B cell (primary cell): ENCODE measurements around the gene RFX8. TPM values are rescaled to one million over a fixed set of nuclear protein-coding genes. Genes with fewer than 3 reads are reported as not detected.

Source experiments
- ATAC-seq: fragments of 200-7000 bp; cut with Tn5 transposase; one replicate; pipeline ENCODE4 v1.10.0; 2021; ENCODE audit warnings: low read depth, mild to moderate bottlenecking, moderate number of reproducible peaks, moderate library complexity
- CTCF ChIA-PET: fragments of 350-600 bp; sonication (Branson Sonifier 250); formaldehyde crosslinking; loops from one replicate; lab custom pipeline; 2021; ENCODE audit warnings: antibody characterized with exemption, inconsistent platforms; lab: Charles Lee
- POLR2A ChIA-PET: fragments of 350-600 bp; sonication (Branson Sonifier 250); formaldehyde crosslinking; loops from one replicate; lab custom pipeline; 2021; ENCODE audit warnings: antibody characterized with exemption; lab: Charles Lee
- DNase-seq: peaks from one replicate; pipeline ENCODE4 v3.0.0; 2013
- H2AFZ ChIP-seq: 2 replicates; pipeline ENCODE4 v1.6.1; 2012; ENCODE audit warnings: mild to moderate bottlenecking, low read depth, low read length; ENCODE audit not compliant: insufficient read depth, poor library complexity, severe bottlenecking
- H3K27ac ChIP-seq, 2 donors: 1 replicate in 1 of 2; 2 replicates in 1 of 2; pipeline ENCODE4 v1.5.1; 2012 to 2013; ENCODE audit warnings: low read length in 2 of 2, mild to moderate bottlenecking in 2 of 2, moderate library complexity in 1 of 2
- H3K27me3 ChIP-seq, 4 experiments: fragments of 200-600 bp in 1 of 4; sonication (generic) in 1 of 4; replicated peaks in 1 of 4; 1 replicate in 2 of 4; 2 replicates in 2 of 4; pipeline versions ENCODE4 v1.6.1 to v1.7.0; 2013 to 2016; ENCODE audit warnings: low read length in 3 of 4, mild to moderate bottlenecking in 2 of 4, mixed read lengths in 1 of 4, moderate library complexity in 1 of 4; ENCODE audit not compliant: insufficient read depth in 4 of 4, control insufficient read depth in 3 of 4; ENCODE audit errors: control extremely low read depth in 1 of 4
- H3K36me3 ChIP-seq, 2 experiments: replicated peaks in 1 of 2; 1 replicate in 1 of 2; 2 replicates in 1 of 2; pipeline versions ENCODE4 v1.6.1 to v1.7.1; 2013; ENCODE audit warnings: low read length in 1 of 2; ENCODE audit not compliant: insufficient read depth in 2 of 2, control insufficient read depth in 1 of 2; ENCODE audit errors: control extremely low read depth in 1 of 2, extremely low read depth in 1 of 2
- H3K4me1 ChIP-seq, 2 donors: fragments of 200-600 bp in 1 of 2; sonication (generic) in 1 of 2; 1 replicate in 1 of 2; 2 replicates in 1 of 2; pipeline versions ENCODE4 v1.5.1 to v1.6.1; 2013 to 2017; ENCODE audit warnings: low read length in 2 of 2; ENCODE audit not compliant: control insufficient read depth in 2 of 2, insufficient read depth in 2 of 2
- H3K4me2 ChIP-seq: replicated peaks from 2 replicates; pipeline ENCODE3; 2012; ENCODE audit warnings: mild to moderate bottlenecking, low read depth, low read length; ENCODE audit not compliant: poor library complexity, severe bottlenecking
- H3K4me3 ChIP-seq, 5 experiments: fragments of 200-600 bp in 1 of 5; sonication (generic) in 1 of 5; 1 replicate in 3 of 5; 2 replicates in 2 of 5; pipeline versions ENCODE4 v1.5.1 to v1.7.0; 2011 to 2016; ENCODE audit warnings: low read length in 4 of 5, mild to moderate bottlenecking in 4 of 5, low read depth in 2 of 5, control low read depth in 1 of 5, moderate library complexity in 1 of 5; ENCODE audit not compliant: insufficient read depth in 1 of 5; ENCODE audit errors: control extremely low read depth in 1 of 5, extremely low read depth in 1 of 5
- H3K79me2 ChIP-seq: fragments of 200-600 bp; sonication (generic); one replicate; pipeline ENCODE4 v1.6.0; 2016; ENCODE audit warnings: low read length; ENCODE audit not compliant: control insufficient read depth, insufficient read depth
- H3K9ac ChIP-seq: fragments of 200-600 bp; sonication (generic); 2 replicates; pipeline ENCODE4 v1.6.1; 2017; ENCODE audit warnings: mild to moderate bottlenecking, low read length, moderate library complexity
- H3K9me3 ChIP-seq, 3 donors: one replicate each; pipeline versions ENCODE4 v1.6.1 to v1.7.1; 2013; ENCODE audit warnings: low read length in 2 of 3; ENCODE audit not compliant: control insufficient read depth in 2 of 3, insufficient read depth in 1 of 3; ENCODE audit errors: control extremely low read depth in 1 of 3
- H4K20me1 ChIP-seq: 2 replicates; pipeline ENCODE4 v1.6.0; 2012; ENCODE audit warnings: mild to moderate bottlenecking, low read length; ENCODE audit not compliant: insufficient read depth, control insufficient read depth, poor library complexity, severe bottlenecking
- H3K27ac Mint-ChIP-seq: one replicate; pipeline ENCODE4 v1.8.0; 2021; ENCODE audit warnings: mixed read lengths
- H3K27me3 Mint-ChIP-seq: one replicate; pipeline ENCODE4 v1.8.0; 2021; ENCODE audit warnings: mixed read lengths
- H3K4me1 Mint-ChIP-seq: one replicate; pipeline ENCODE4 v1.8.0; 2021; ENCODE audit warnings: mixed read lengths
- H3K4me3 Mint-ChIP-seq: one replicate; pipeline ENCODE4 v1.8.0; 2021; ENCODE audit warnings: mixed read lengths
- H3K9me3 Mint-ChIP-seq: one replicate; pipeline ENCODE4 v1.8.0; 2022; ENCODE audit warnings: mixed read lengths; ENCODE audit not compliant: insufficient read depth
- CTCF ChIP-seq: fragments of 200-600 bp; IDR thresholded peaks from one replicate; pipeline ENCODE4 v1.8.0; 2022; ENCODE audit warnings: antibody characterized with exemption, mild to moderate bottlenecking
- EZH2 ChIP-seq: IDR thresholded peaks from 2 replicates; pipeline ENCODE4 v1.6.1; 2012; ENCODE audit warnings: borderline replicate concordance, low read depth, mild to moderate bottlenecking, moderate library complexity, low read length; ENCODE audit not compliant: insufficient read depth, poor library complexity, severe bottlenecking
- WGBS: methylation state at CpG from one replicate; pipeline ENCODE4 v1.1.5; 2013; ENCODE audit warnings: missing lambda C conversion rate; ENCODE audit not compliant: insufficient coverage; 5-methylcytosine and 5-hydroxymethylcytosine counted together
- intact Hi-C: fragments of 100-400 bp; cut with micrococcal nuclease; formaldehyde crosslinking; loops from one replicate; pipeline ENCODE4 v1.10.0; 2022
- polyA plus RNA-seq: library from polyadenylated mRNA; depleted of rRNA; stranded (reverse); fragments of >200 nt; gene quantifications from 2 replicates; pipeline ENCODE4 v1.2.3, GENCODE V29; 2012
- total RNA-seq, 2 donors: library from RNA; stranded (reverse); fragments of 120-200 nt in 1 of 2; gene quantifications; 1 replicate in 1 of 2; 2 replicates in 1 of 2; pipeline versions ENCODE4 v1.2.3 to v1.2.4, GENCODE V29; 2013 to 2022

RFX8 gene
- total and polyA plus RNA-seq, 2 donors (not counting 1 experiment from before 2014, with no cell fraction given), result not detected

GRCh38 chr2:101410114-101410513 lies 64.8 kb downstream of the RFX8 start:
- no peak for DNase-seq
- Mint-ChIP-seq H3K9me3 (no peaks in the 10 kb centered on the region), H3K4me1 (peaks cover 10% of the 10 kb centered on the region), H3K4me3 (no peak overlapping the region), H3K27me3 (peaks cover 11% of the 10 kb centered on the region), H3K27ac (no peak overlapping the region)
- H2AFZ ChIP-seq, result no peak overlapping the region
- H3K4me2 ChIP-seq, result no peak overlapping the region
- no peak overlapping the region for H3K9ac ChIP-seq
- no peak for ATAC-seq
- no peak overlapping the region for H3K4me3 ChIP-seq
- H3K36me3 ChIP-seq, result no peaks in the 10 kb centered on the region
- peaks cover 0 to 9% (median 5%) of the 10 kb centered on the region in 3 donors for H3K9me3 ChIP-seq
- intact Hi-C loops, result no loop called here
- CTCF ChIA-PET, result interaction anchor here (1.8 kb wide), 1 partner anchor 68 kb away, joined by 5 read pairs; no protein-coding TSS in a partner anchor
- peaks cover 10 to 11% of the 10 kb centered on the region in 2 donors for H3K4me1 ChIP-seq
- TF ChIP-seq CTCF (no peak), EZH2 (no peak)
- WGBS, result 87% methylated on average over 5 of the region's 5 CpGs
- POLR2A ChIA-PET, result no interaction called here
- H3K27me3 ChIP-seq, result no peaks in the 10 kb centered on the region
- H3K27ac ChIP-seq, result no peak overlapping the region
- no peaks in the 10 kb centered on the region for H3K79me2 ChIP-seq
- H4K20me1 ChIP-seq, result no peaks in the 10 kb centered on the region

- CTCF ChIA-PET, result interaction anchor here (0.6 to 1.9 kb wide), 3 partner anchors 68 to 421 kb away, joined by 4 to 9 read pairs (median 5); no protein-coding TSS in a partner anchor
- Histone ChIP-seq H3K36me3 (no peaks in the 10 kb centered on the region), H3K79me2 (no peaks in the 10 kb centered on the region), H3K4me2 (no peak overlapping the region), H3K4me1 (peaks cover 14 to 15% of the 10 kb centered on the region in 2 donors), H3K4me3 (no peak overlapping the region), H4K20me1 (no peaks in the 10 kb centered on the region), H3K9ac (no peak overlapping the region), H2AFZ (no peak overlapping the region), H3K27me3 (no peaks in the 10 kb centered on the region), H3K9me3 (peaks cover 0 to 5% (median 1%) of the 10 kb centered on the region in 3 donors), H3K27ac (no peak overlapping the region)
- intact Hi-C loops, result loop anchor here (10.0 kb wide), 1 partner anchor 395 kb away; no protein-coding TSS in a partner anchor
- 93% methylated on average over 5 of the region's 5 CpGs for WGBS
- TF ChIP-seq CTCF (no peak), EZH2 (no peak)
- no peaks in the 10 kb centered on the region for H3K9me3 Mint-ChIP-seq
- peaks cover 11% of the 10 kb centered on the region for H3K27me3 Mint-ChIP-seq
- H3K4me3 Mint-ChIP-seq, result no peak overlapping the region
- ATAC-seq (no peak), DNase-seq (no peak)
- peaks cover 14% of the 10 kb centered on the region for H3K4me1 Mint-ChIP-seq
- H3K27ac Mint-ChIP-seq, result no peak overlapping the region
- POLR2A ChIA-PET, result no interaction called here
Observed at GRCh38 chr2:101409699-101410098, 65.2 kb downstream of the RFX8 start.
